Loucy (cell line): ENCODE results near the gene GUCY1A2.

Experiments
- CTCF ChIP-seq: fragments of 200-600 bp; sonication (generic); conservative IDR thresholded peaks from 2 replicates; pipeline ENCODE4 v1.5.1; 2014; ENCODE audit warnings: mild to moderate bottlenecking, antibody characterized with exemption, low read length
- EZH2phosphoT487 ChIP-seq: fragments of 200-600 bp; IDR thresholded peaks from 2 replicates; pipeline ENCODE4 v1.6.1; 2018; ENCODE audit warnings: antibody characterized with exemption, mild to moderate bottlenecking, moderate library complexity, borderline replicate concordance

GRCh38 chr11:107006076-107006833, 12.0 kb downstream of the GUCY1A2 start:
- TF ChIP-seq CTCF (no peak), EZH2phosphoT487 (no peak)
